HepG2 (cell line): ENCODE results near the gene PCBP1. TPM values are rescaled to one million over a fixed set of nuclear protein-coding genes. Genes with fewer than 3 reads are reported as not detected.

Source experiments
- AGO1 ChIP-seq: fragments of 200-400 bp; formaldehyde crosslinking; IDR thresholded peaks from 2 replicates; pipeline ENCODE4 v1.6.1; 2017; ENCODE audit warnings: mild to moderate bottlenecking, low read depth, low read length, moderate library complexity; ENCODE audit not compliant: poor library complexity, severe bottlenecking
- ASH2L ChIP-seq: fragments of 300-600, 200-600 bp; sonication (generic); IDR thresholded peaks from 2 replicates; pipeline ENCODE4 v1.7.0; 2017; ENCODE audit warnings: low read depth, mild to moderate bottlenecking, moderate library complexity, mixed read lengths, low read length; ENCODE audit not compliant: insufficient read length
- GPN1 ChIP-seq: sonication (generic); formaldehyde crosslinking; IDR thresholded peaks from 2 replicates; pipeline ENCODE4 v1.5.1; 2020; ENCODE audit warnings: missing genetic modification reagents, borderline replicate concordance
- HNRNPL ChIP-seq: fragments of 200-400 bp; formaldehyde crosslinking; IDR thresholded peaks from 2 replicates; pipeline ENCODE4 v1.6.1; 2017; ENCODE audit warnings: mild to moderate bottlenecking, low read depth, low read length
- HNRNPLL ChIP-seq: fragments of 200-400 bp; formaldehyde crosslinking; IDR thresholded peaks from 2 replicates; pipeline ENCODE4 v1.6.1; 2017; ENCODE audit warnings: mild to moderate bottlenecking, low read depth, low read length; ENCODE audit not compliant: poor library complexity, severe bottlenecking
- MNT ChIP-seq: fragments of 450-650 bp; IDR thresholded peaks from 2 replicates; pipeline ENCODE4 v1.6.1; 2016
- MXD3 ChIP-seq: IDR thresholded peaks from 2 replicates; pipeline ENCODE4 v1.6.1; 2016; ENCODE audit warnings: mild to moderate bottlenecking, missing biosample characterization, missing genetic modification reagents
- PCBP2 ChIP-seq: fragments of 200-400 bp; formaldehyde crosslinking; optimal IDR thresholded peaks from 2 replicates; pipeline ENCODE3; 2018; ENCODE audit warnings: low read length, low read depth; ENCODE audit not compliant: poor library complexity, severe bottlenecking
- STAT6 ChIP-seq: sonication (generic); formaldehyde crosslinking; IDR thresholded peaks from 2 replicates; pipeline ENCODE4 v1.4.0; 2020; ENCODE audit warnings: missing genetic modification reagents, mild to moderate bottlenecking, borderline replicate concordance
- XBP1 ChIP-seq: sonication (generic); formaldehyde crosslinking; IDR thresholded peaks from 2 replicates; pipeline ENCODE4 v1.5.0; 2020; ENCODE audit warnings: missing genetic modification reagents
- ZHX2 ChIP-seq, 2 experiments: sonication (generic) in 1 of 2; formaldehyde crosslinking in 1 of 2; IDR thresholded peaks; 2 replicates each; pipeline versions ENCODE4 v1.6.1 to v1.9.0; 2014 to 2022; ENCODE audit warnings: antibody characterized with exemption in 1 of 2, borderline replicate concordance in 1 of 2, inconsistent platforms in 1 of 2, low read depth in 1 of 2, missing genetic modification reagents in 1 of 2
- ZNF362 ChIP-seq: sonication (generic); formaldehyde crosslinking; IDR thresholded peaks from 2 replicates; pipeline ENCODE4 v1.4.0; 2020; ENCODE audit warnings: missing genetic modification reagents, mild to moderate bottlenecking, borderline replicate concordance
- ZNF562 ChIP-seq: sonication (generic); formaldehyde crosslinking; IDR thresholded peaks from 2 replicates; pipeline ENCODE4 v1.8.0; 2022; ENCODE audit warnings: missing genetic modification reagents, borderline replicate concordance
- ZNF709 ChIP-seq: sonication (generic); formaldehyde crosslinking; IDR thresholded peaks from 2 replicates; pipeline ENCODE4 v1.5.0; 2020; ENCODE audit warnings: mild to moderate bottlenecking, missing genetic modification reagents
- polyA plus RNA-seq, 8 experiments: library from polyadenylated mRNA; depleted of rRNA in 3 of 8; stranded (reverse) in 7 of 8; unstranded in 1 of 8; fragments of >200 nt; fragmentation: Illumina TruSeq in 4 of 8; extraction: Trizol in 4 of 8; gene quantifications; 2 replicates each; pipeline versions ENCODE4 v1.2.1 to v1.2.3, GENCODE V29; 2011 to 2016; ENCODE audit warnings: low read depth in 4 of 8, missing spikeins in 1 of 8, mixed read lengths in 1 of 8; ENCODE audit not compliant: insufficient read depth in 1 of 8
- total RNA-seq, 5 experiments: library from RNA; depleted of rRNA; stranded (reverse); fragments of >200 nt; fragmentation: Illumina TruSeq; extraction: Trizol; gene quantifications; 2 replicates each; pipeline ENCODE4 v1.2.3, GENCODE V29; 2016; ENCODE audit warnings: low read depth in 1 of 5

Gene PCBP1
- total and polyA plus RNA-seq, 2 of the 13 experiments (the other 11 are each of a cell fraction or from before 2014, with no cell fraction given), result 32.0 to 137 TPM

- TF ChIP-seq HNRNPL, result no peak
- 0 out of 2 replicates have a peak, but pooled peaks have one; percentile 74 for TF ChIP-seq STAT6
- TF ChIP-seq XBP1 (CRISPR knock-in tag), result no peak
- TF ChIP-seq AGO1, result no peak
- TF ChIP-seq PCBP2, result no peak
- TF ChIP-seq ZNF362 (CRISPR knock-in tag), result peak; percentile 74; the same call in 1 of the 2 replicates
- TF ChIP-seq ZHX2 (IDR thresholded peaks at IDR 0.05; ENCODE audit: low read depth), result no peak
- TF ChIP-seq ZHX2 (CRISPR knock-in tag; IDR thresholded peaks at IDR 0.05; ENCODE audit: borderline replicate concordance), result no peak
- TF ChIP-seq ZNF709 (CRISPR knock-in tag), result no peak
- TF ChIP-seq HNRNPLL, result no peak
- TF ChIP-seq MXD3 (CRISPR knock-in tag), result no peak
- no peak for TF ChIP-seq MNT
- no peak for TF ChIP-seq ZNF562
- no peak for TF ChIP-seq GPN1 (CRISPR knock-in tag)
- no peak for TF ChIP-seq ASH2L
These were observed 7.9 kb downstream of the PCBP1 start (continued) for GRCh38 chr2:70094978-70095719.
